IMR-90 (cell line): ENCODE data around the gene CCDC185. TPM values are rescaled to one million over a fixed set of nuclear protein-coding genes. Genes with fewer than 3 reads are reported as not detected.
A peak's percentile ranks its signal among the peaks of the same experiment; 100 is the strongest.

Experiments used
- ATAC-seq: fragments of 200-7000 bp; cut with Tn5 transposase; 2 replicates; pipeline ENCODE4 v1.9.1; 2020; ENCODE audit warnings: low read depth, mild to moderate bottlenecking, moderate library complexity
- BruUV-seq: library from RNA; stranded (reverse); fragments of 400-500 nt; replicated peaks from 2 replicates; lab custom pipeline; 2021; lab: Mats Ljungman, UMichigan
- CTCF ChIA-PET: fragments of 300-600 bp; formaldehyde crosslinking; extraction: SDS; loops from one replicate; lab custom pipeline; 2021; ENCODE audit warnings: antibody characterized with exemption; lab: Yijun Ruan, JAX
- POLR2A ChIA-PET: fragments of 300-600 bp; sonication (Branson Sonifier 250); formaldehyde crosslinking; loops from one replicate; lab custom pipeline; 2022; ENCODE audit warnings: antibody characterized with exemption; ENCODE audit not compliant: unreplicated experiment; lab: Charles Lee
- DNase-seq: peaks from one replicate; pipeline ENCODE4 v3.0.0; 2013
- H2AFZ ChIP-seq: replicated peaks from 2 replicates; pipeline ENCODE3; 2013; ENCODE audit warnings: low read length, mild to moderate bottlenecking; ENCODE audit not compliant: poor library complexity
- H2AK5ac ChIP-seq: 2 replicates; pipeline ENCODE4 v1.6.1; 2013; ENCODE audit warnings: low read depth, low read length, inconsistent platforms
- H2AK9ac ChIP-seq: replicated peaks from 2 replicates; pipeline ENCODE3; 2013; ENCODE audit warnings: mild to moderate bottlenecking, low read depth, low read length, moderate library complexity; ENCODE audit not compliant: poor library complexity
- H2BK120ac ChIP-seq: 2 replicates; pipeline ENCODE4 v1.6.1; 2013; ENCODE audit warnings: low read depth, low read length, inconsistent platforms
- H2BK15ac ChIP-seq: 3 replicates; pipeline ENCODE4 v1.6.1; 2013; ENCODE audit warnings: low read depth, low read length, inconsistent platforms
- H2BK20ac ChIP-seq: 2 replicates; pipeline ENCODE4 v1.6.1; 2013; ENCODE audit warnings: low read depth, mild to moderate bottlenecking, inconsistent platforms, low read length, moderate library complexity
- H2BK5ac ChIP-seq: 2 replicates; pipeline ENCODE4 v1.6.1; 2013; ENCODE audit warnings: mild to moderate bottlenecking, low read depth, low read length, inconsistent platforms; ENCODE audit not compliant: poor library complexity, severe bottlenecking
- H3K14ac ChIP-seq: replicated peaks from 2 replicates; pipeline ENCODE4 v1.6.1; 2013; ENCODE audit warnings: low read depth, low read length, inconsistent platforms
- H3K18ac ChIP-seq: 2 replicates; pipeline ENCODE4 v1.6.1; 2013; ENCODE audit warnings: low read depth, low read length, control low read depth
- H3K23ac ChIP-seq: 2 replicates; pipeline ENCODE4 v1.6.1; 2013; ENCODE audit warnings: low read depth, low read length, inconsistent platforms
- H3K27ac ChIP-seq: 2 replicates; pipeline ENCODE4 v1.5.1; 2013; ENCODE audit warnings: mild to moderate bottlenecking, control low read depth, low read length; ENCODE audit not compliant: insufficient read depth
- H3K27me3 ChIP-seq: 2 replicates; pipeline ENCODE4 v1.6.1; 2013; ENCODE audit warnings: low read length; ENCODE audit not compliant: control insufficient read depth, insufficient read depth
- H3K36me3 ChIP-seq: 2 replicates; pipeline ENCODE4 v1.6.1; 2013; ENCODE audit warnings: low read length, mixed read lengths; ENCODE audit not compliant: control insufficient read depth, insufficient read depth
- H3K4ac ChIP-seq: 2 replicates; pipeline ENCODE4 v1.6.1; 2013; ENCODE audit warnings: low read depth, low read length, inconsistent platforms
- H3K4me1 ChIP-seq: 2 replicates; pipeline ENCODE4 v1.6.1; 2013; ENCODE audit warnings: low read length, mixed read lengths; ENCODE audit not compliant: control insufficient read depth, insufficient read depth
- H3K4me2 ChIP-seq: 2 replicates; pipeline ENCODE4 v1.6.1; 2013; ENCODE audit warnings: low read depth, mild to moderate bottlenecking, control low read depth, low read length, moderate library complexity
- H3K4me3 ChIP-seq: 2 replicates; pipeline ENCODE4 v1.5.1; 2013; ENCODE audit warnings: low read depth, mild to moderate bottlenecking, control low read depth, low read length, moderate library complexity; ENCODE audit not compliant: insufficient read depth
- H3K56ac ChIP-seq: 2 replicates; pipeline ENCODE4 v1.6.1; 2013; ENCODE audit warnings: low read length, inconsistent platforms; ENCODE audit not compliant: insufficient read depth; ENCODE audit errors: extremely low read depth
- H3K79me1 ChIP-seq, 2 experiments: 2 replicates each; pipeline ENCODE4 v1.6.1; 2013; ENCODE audit warnings: low read length in 2 of 2, inconsistent platforms in 1 of 2, low read depth in 1 of 2
- H3K9ac ChIP-seq: 2 replicates; pipeline ENCODE4 v1.6.1; 2013; ENCODE audit warnings: low read depth, low read length, control low read depth
- H3K9me1 ChIP-seq: 2 replicates; pipeline ENCODE4 v1.6.1; 2013; ENCODE audit warnings: low read length, inconsistent platforms; ENCODE audit not compliant: insufficient read depth
- H3K9me3 ChIP-seq: 2 replicates; pipeline ENCODE4 v1.6.1; 2013; ENCODE audit warnings: low read length; ENCODE audit not compliant: control insufficient read depth, insufficient read depth
- H4K20me1 ChIP-seq: 2 replicates; pipeline ENCODE4 v1.6.1; 2013; ENCODE audit warnings: low read length, inconsistent platforms; ENCODE audit not compliant: insufficient read depth
- H4K5ac ChIP-seq: 2 replicates; pipeline ENCODE4 v1.6.1; 2013; ENCODE audit warnings: mild to moderate bottlenecking, low read depth, low read length, control low read depth
- H4K8ac ChIP-seq, 2 experiments: 2 replicates each; pipeline ENCODE4 v1.6.1; 2013; ENCODE audit warnings: low read depth in 2 of 2, low read length in 2 of 2, control low read depth in 1 of 2, inconsistent platforms in 1 of 2
- H4K91ac ChIP-seq: 2 replicates; pipeline ENCODE4 v1.6.1; 2013; ENCODE audit warnings: low read depth, low read length, inconsistent platforms; ENCODE audit not compliant: insufficient read depth
- CEBPB ChIP-seq: IDR thresholded peaks from 2 replicates; pipeline ENCODE4 v1.6.1; 2012; ENCODE audit warnings: low read depth, low read length, improper control_type of control experiment
- FOS ChIP-seq: fragments of 150-350 bp; IDR thresholded peaks from 2 replicates; pipeline ENCODE4 v1.6.1; 2016; ENCODE audit warnings: low read depth, low read length
- MAFK ChIP-seq: IDR thresholded peaks from 2 replicates; pipeline ENCODE4 v1.6.1; 2012; ENCODE audit warnings: low read depth, low read length, improper control_type of control experiment
- MAZ ChIP-seq: IDR thresholded peaks from 2 replicates; pipeline ENCODE4 v1.6.1; 2012; ENCODE audit warnings: low read depth, mild to moderate bottlenecking, low read length, improper control_type of control experiment, moderate library complexity, borderline replicate concordance
- NFE2L2 ChIP-seq: fragments of 150-350 bp; IDR thresholded peaks from 2 replicates; pipeline ENCODE4 v1.6.1; 2016; ENCODE audit warnings: low read depth, mild to moderate bottlenecking, low read length
- WGBS, 2 experiments: methylation state at CpG; one replicate each; pipeline versions ENCODE4 v1.1.5 to v1.1.7; 2013; ENCODE audit warnings: missing lambda C conversion rate in 2 of 2; ENCODE audit not compliant: insufficient read length in 1 of 2; ENCODE audit errors: extremely low coverage in 2 of 2; 5-methylcytosine and 5-hydroxymethylcytosine counted together
- dilution Hi-C: fragments of 300-500 bp; cut with HindIII; formaldehyde crosslinking; loops from one replicate; pipeline ENCODE4 v1.14.3; 2018; ENCODE audit warnings: low sequenced_read_pairs; ENCODE audit not compliant: unreplicated experiment
- in situ Hi-C: fragments of 300-500 bp; cut with MboI; formaldehyde crosslinking; loops from 3 replicates; pipeline ENCODE4 v1.14.3; 2019; ENCODE audit warnings: low sequenced_read_pairs, inconsistent platforms, mixed read lengths
- intact Hi-C: fragments of 100-400 bp; cut with micrococcal nuclease; formaldehyde crosslinking; loops from 2 replicates; pipeline ENCODE4 v1.10.0; 2022
- polyA plus RNA-seq, 3 experiments: library from polyadenylated mRNA; depleted of rRNA; stranded (reverse); fragments of >200 nt; gene quantifications; 2 replicates each; pipeline ENCODE4 v1.2.3, GENCODE V29; 2012; ENCODE audit warnings: low replicate concordance in 1 of 3
- total RNA-seq: library from RNA; depleted of rRNA; stranded (reverse); fragments of >200 nt; gene quantifications from 2 replicates; pipeline ENCODE4 v1.2.3, GENCODE V29; 2012

CCDC185 gene
- total and polyA plus RNA-seq, 2 of the 4 experiments (the other 2 are of a cell fraction), result not detected

- intact Hi-C loops, result no loop called here
- H4K20me1 ChIP-seq, result no peaks in the 10 kb centered on the region
- H4K8ac ChIP-seq, result no peak overlapping the region
- H3K23ac ChIP-seq, result no peak overlapping the region
- in situ Hi-C loops, result no loop called here
- H3K9me1 ChIP-seq, result no peaks in the 10 kb centered on the region
- peak overlapping the region; percentile 56 for H2AFZ ChIP-seq
- no peak for TF ChIP-seq CEBPB
- TF ChIP-seq NFE2L2, result no peak
- no peak for TF ChIP-seq MAZ
- no peak for TF ChIP-seq FOS
- no peak for TF ChIP-seq MAFK
- peak overlapping the region; percentile 77 for H3K4me2 ChIP-seq
- H2BK5ac ChIP-seq, result no peak overlapping the region
- peak overlapping the region; percentile 7 for H2AK9ac ChIP-seq
- no peak overlapping the region for H2BK20ac ChIP-seq
- DNase-seq (peak; percentile 26), ATAC-seq (peak; percentile 55)
- peaks cover 60% of the 10 kb centered on the region for H3K27me3 ChIP-seq
- no peak overlapping the region for H3K9ac ChIP-seq
- no peak overlapping the region for H2AK5ac ChIP-seq
- no TSS peak for BruUV-seq
- H3K36me3 ChIP-seq, result no peaks in the 10 kb centered on the region
- H3K18ac ChIP-seq, result no peak overlapping the region
- no peak overlapping the region for H4K91ac ChIP-seq
- no peaks in the 10 kb centered on the region for H3K79me1 ChIP-seq
- WGBS, 2 experiments, result 0% methylated on average over 3 of the region's 44 CpGs; no CpG with 5 or more reads in 1 of the 2 experiments
- no peak overlapping the region for H4K5ac ChIP-seq
- dilution Hi-C loops, result no loop called here
- no peak overlapping the region for H2BK120ac ChIP-seq
- H3K27ac ChIP-seq, result no peak overlapping the region
- H2BK15ac ChIP-seq, result no peak overlapping the region
- ChIA-PET CTCF (interaction anchor here (0.8 kb wide), 1 partner anchor 14 kb away, joined by 6 read pairs; no protein-coding TSS in a partner anchor), POLR2A (no interaction called here)
- 0 out of 2 replicates have a peak, but pooled peaks cover 2% of the 10 kb centered on the region for H3K9me3 ChIP-seq
- H3K56ac ChIP-seq, result no peak overlapping the region
- H3K4me1 ChIP-seq, result peaks cover 3% of the 10 kb centered on the region; the same call in 1 of the 2 replicates
- no peak overlapping the region for H3K14ac ChIP-seq
- no peak overlapping the region for H3K4ac ChIP-seq
- H3K4me3 ChIP-seq, result no peak overlapping the region; the same call in 1 of the 2 replicates
Observed at GRCh38 chr1:223363057-223363855, 30.0 kb upstream of the CCDC185 start.
